Choroid plexus epithelial cell (primary cell): Measurements from ENCODE around the gene MYO5A.

Experiments used
- DNase-seq: peaks from one replicate; pipeline ENCODE4 v3.0.0-alpha.2; 2010; ENCODE audit warnings: low read depth
- H3K4me3 ChIP-seq: 2 replicates; pipeline ENCODE4 v1.5.1; 2011; ENCODE audit warnings: low read depth, mild to moderate bottlenecking, control low read depth, low read length, moderate library complexity
- CTCF ChIP-seq: conservative IDR thresholded peaks from 2 replicates; pipeline ENCODE4 v1.5.1; 2011; ENCODE audit warnings: low read depth, mild to moderate bottlenecking, control low read depth, inconsistent platforms, low read length, moderate library complexity

Gene MYO5A

GRCh38 chr15:52352086-52352485, 176.6 kb downstream of the MYO5A start:
- H3K4me3 ChIP-seq: no peak overlapping the region
- DNase-seq: no peak
- no peak for TF ChIP-seq CTCF

GRCh38 chr15:52351206-52351908, 177.3 kb downstream of the MYO5A start:
- no peak for TF ChIP-seq CTCF
- H3K4me3 ChIP-seq: no peak overlapping the region
- DNase-seq: no peak

GRCh38 chr15:52350423-52350822, 178.3 kb downstream of the MYO5A start:
- no peak for TF ChIP-seq CTCF
- no peak for DNase-seq
- H3K4me3 ChIP-seq: no peak overlapping the region

GRCh38 chr15:52349052-52349700, 179.5 kb downstream of the MYO5A start:
- no peak for TF ChIP-seq CTCF
- no peak overlapping the region for H3K4me3 ChIP-seq
- DNase-seq: peak; percentile 61

GRCh38 chr15:52348056-52348745, 180.5 kb downstream of the MYO5A start:
- DNase-seq: peak; percentile 56
- no peak for TF ChIP-seq CTCF
- no peak overlapping the region for H3K4me3 ChIP-seq

DNA sequence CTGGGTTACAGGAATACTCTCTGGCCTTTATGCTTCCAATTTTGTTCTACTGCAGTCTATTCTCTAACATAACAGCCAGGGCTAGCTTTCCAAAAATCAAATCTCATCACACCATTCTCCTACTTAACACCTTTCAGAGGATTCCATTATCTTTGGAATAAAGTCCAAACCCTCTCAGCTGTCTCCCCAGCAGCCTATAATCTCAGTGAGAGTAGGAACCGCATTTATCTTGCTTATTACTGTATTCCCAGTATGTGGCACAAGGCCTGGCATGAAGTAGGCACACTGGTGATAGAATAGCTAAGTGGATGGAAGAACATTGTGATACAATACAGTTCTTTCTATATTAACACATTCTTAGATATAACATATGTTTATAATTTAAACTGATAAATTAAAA, 184.1 kb downstream of the MYO5A start:
- TF ChIP-seq CTCF: no peak
- no peak overlapping the region for H3K4me3 ChIP-seq
- no peak for DNase-seq

- no peak for TF ChIP-seq CTCF
- peak; percentile 79 for DNase-seq
- no peak overlapping the region for H3K4me3 ChIP-seq
Observed at GRCh38 chr15:52343831-52344230, 184.8 kb downstream of the MYO5A start.
